H1 (cell line): ENCODE measurements around the gene RXRA. TPM values are rescaled to one million over a fixed set of nuclear protein-coding genes. Genes with fewer than 3 reads are reported as not detected.

Source experiments
- CTCF ChIA-PET: fragments of 300-600 bp; sonication (Branson Sonifier 250); formaldehyde crosslinking; loops from one replicate; lab custom pipeline; 2021; ENCODE audit not compliant: partially characterized antibody; lab: Charles Lee
- POLR2A ChIA-PET: fragments of 300-600 bp; sonication (Branson Sonifier 250); formaldehyde crosslinking; loops from one replicate; lab custom pipeline; 2021; ENCODE audit warnings: inconsistent platforms; ENCODE audit not compliant: partially characterized antibody; lab: Charles Lee
- DNase-seq, 2 experiments: peaks; one replicate each; pipeline versions ENCODE4 v3.0.0 to v3.0.0-alpha.2; 2010 to 2022; ENCODE audit warnings: low spot score in 2 of 2, low read depth in 1 of 2, mixed read lengths in 1 of 2
- FAIRE-seq: peaks from 2 replicates; lab custom pipeline; 2011; peaks lifted over from hg19 to GRCh38; lab: Jason Lieb, UNC
- H2AFZ ChIP-seq: 2 replicates; pipeline ENCODE4 v1.8.1; 2012; ENCODE audit warnings: low read length, inconsistent platforms
- H2AK5ac ChIP-seq: 2 replicates; pipeline ENCODE4 v1.6.1; 2013; ENCODE audit warnings: low read depth, low read length
- H2BK120ac ChIP-seq: replicated peaks from 2 replicates; pipeline ENCODE3; 2013; ENCODE audit warnings: low read depth, low read length, inconsistent platforms
- H2BK12ac ChIP-seq: 2 replicates; pipeline ENCODE4 v1.6.1; 2013; ENCODE audit warnings: low read depth, low read length
- H2BK15ac ChIP-seq: 2 replicates; pipeline ENCODE4 v1.6.1; 2013; ENCODE audit warnings: low read length
- H2BK20ac ChIP-seq: 2 replicates; pipeline ENCODE4 v1.6.1; 2013; ENCODE audit warnings: low read length
- H2BK5ac ChIP-seq: 2 replicates; pipeline ENCODE4 v1.6.1; 2013; ENCODE audit warnings: low read depth, low read length
- H3K14ac ChIP-seq: 2 replicates; pipeline ENCODE4 v1.6.1; 2013; ENCODE audit warnings: inconsistent platforms; ENCODE audit not compliant: insufficient read length
- H3K18ac ChIP-seq: 2 replicates; pipeline ENCODE4 v1.6.1; 2013; ENCODE audit warnings: low read length; ENCODE audit errors: extremely low read depth
- H3K23ac ChIP-seq: 2 replicates; pipeline ENCODE4 v1.6.1; 2013; ENCODE audit warnings: inconsistent platforms; ENCODE audit not compliant: insufficient read length
- H3K23me2 ChIP-seq: 2 replicates; pipeline ENCODE4 v1.6.1; 2013; ENCODE audit warnings: low read depth, low read length
- H3K27ac ChIP-seq: 2 replicates; pipeline ENCODE4 v1.6.1; 2011; ENCODE audit warnings: low read depth, low read length, inconsistent platforms
- H3K27me3 ChIP-seq, 4 experiments: replicated peaks in 1 of 4; 1 replicate in 1 of 4; 2 replicates in 3 of 4; pipeline versions ENCODE4 v1.6.1 to v1.8.1; 2011 to 2013; ENCODE audit warnings: low read length in 3 of 4, mild to moderate bottlenecking in 3 of 4, inconsistent platforms in 2 of 4, mixed read lengths in 2 of 4, moderate library complexity in 1 of 4; ENCODE audit not compliant: control insufficient read depth in 3 of 4, insufficient read depth in 3 of 4; ENCODE audit errors: extremely low read depth in 1 of 4
- H3K36me3 ChIP-seq, 4 experiments: 2 replicates each; pipeline versions ENCODE4 v1.6.1 to v1.8.1; 2011 to 2013; ENCODE audit warnings: mild to moderate bottlenecking in 4 of 4, low read length in 3 of 4, moderate library complexity in 2 of 4, control low read depth in 1 of 4, inconsistent platforms in 1 of 4; ENCODE audit not compliant: insufficient read depth in 4 of 4, control insufficient read depth in 2 of 4
- H3K4ac ChIP-seq: replicated peaks from 2 replicates; pipeline ENCODE3; 2013; ENCODE audit warnings: low read length, low read depth, mixed read lengths, inconsistent platforms; ENCODE audit not compliant: insufficient read length
- H3K4me1 ChIP-seq, 4 experiments: replicated peaks in 1 of 4; 1 replicate in 1 of 4; 2 replicates in 3 of 4; pipeline versions ENCODE4 v1.6.1 to v1.8.1; 2011 to 2013; ENCODE audit warnings: low read length in 3 of 4, inconsistent platforms in 2 of 4, mixed read lengths in 1 of 4; ENCODE audit not compliant: insufficient read depth in 4 of 4, control insufficient read depth in 3 of 4
- H3K4me2 ChIP-seq, 2 experiments: 2 replicates each; pipeline versions ENCODE4 v1.6.1 to v1.8.1; 2011 to 2013; ENCODE audit warnings: low read depth in 2 of 2, low read length in 2 of 2, control low read depth in 1 of 2, inconsistent platforms in 1 of 2, mild to moderate bottlenecking in 1 of 2; ENCODE audit not compliant: insufficient read depth in 1 of 2
- H3K4me3 ChIP-seq, 4 experiments: fragments of 200-600, 300-600 bp in 1 of 4; sonication (generic), shearing (Covaris generic), sonication (Bioruptor Twin) in 1 of 4; 2 replicates each; pipeline versions ENCODE4 v1.5.1 to v1.8.1; 2011 to 2016; ENCODE audit warnings: low read length in 4 of 4, low read depth in 3 of 4, control low read depth in 2 of 4, inconsistent platforms in 2 of 4, mild to moderate bottlenecking in 2 of 4, mixed read lengths in 1 of 4, moderate library complexity in 1 of 4; ENCODE audit not compliant: insufficient read depth in 2 of 4; ENCODE audit errors: extremely low read depth in 1 of 4
- H3K56ac ChIP-seq: replicated peaks from 2 replicates; pipeline ENCODE3; 2013; ENCODE audit warnings: low read depth, mild to moderate bottlenecking, mixed read lengths, low read length, inconsistent platforms; ENCODE audit not compliant: insufficient read length
- H3K79me1 ChIP-seq: 2 replicates; pipeline ENCODE4 v1.6.1; 2013; ENCODE audit warnings: low read depth, low read length, control low read depth
- H3K79me2 ChIP-seq, 2 experiments: 2 replicates each; pipeline versions ENCODE4 v1.6.1 to v1.8.1; 2012 to 2013; ENCODE audit warnings: low read length in 2 of 2, mild to moderate bottlenecking in 2 of 2, inconsistent platforms in 1 of 2; ENCODE audit not compliant: insufficient read depth in 2 of 2, control insufficient read depth in 1 of 2
- H3K9ac ChIP-seq, 4 experiments: replicated peaks in 1 of 4; 1 replicate in 1 of 4; 2 replicates in 3 of 4; pipeline versions ENCODE4 v1.6.1 to v1.8.1; 2011 to 2013; ENCODE audit warnings: low read depth in 3 of 4, low read length in 3 of 4, control low read depth in 2 of 4, mild to moderate bottlenecking in 2 of 4, moderate library complexity in 2 of 4, inconsistent platforms in 1 of 4; ENCODE audit errors: extremely low read depth in 1 of 4
- H3K9me3 ChIP-seq, 2 experiments: 2 replicates each; pipeline versions ENCODE4 v1.6.1 to v1.8.1; 2012 to 2013; ENCODE audit warnings: mild to moderate bottlenecking in 2 of 2, moderate library complexity in 2 of 2, control low read depth in 1 of 2, inconsistent platforms in 1 of 2, low read depth in 1 of 2, low read length in 1 of 2, mixed read lengths in 1 of 2; ENCODE audit not compliant: insufficient read depth in 2 of 2
- H4K20me1 ChIP-seq, 2 experiments: replicated peaks in 1 of 2; 2 replicates each; pipeline versions ENCODE3 to v1.8.1; 2011 to 2013; ENCODE audit warnings: inconsistent platforms in 2 of 2, low read length in 2 of 2, mild to moderate bottlenecking in 1 of 2; ENCODE audit not compliant: insufficient read depth in 2 of 2, control insufficient read depth in 1 of 2
- H4K5ac ChIP-seq: 2 replicates; pipeline ENCODE4 v1.6.1; 2013; ENCODE audit warnings: low read length, low read depth, mixed read lengths, inconsistent platforms; ENCODE audit not compliant: insufficient read length
- H4K8ac ChIP-seq: 2 replicates; pipeline ENCODE4 v1.8.0; 2013; ENCODE audit warnings: mild to moderate bottlenecking, moderate library complexity, low read length, inconsistent platforms; ENCODE audit not compliant: insufficient read depth; ENCODE audit errors: extremely low read depth
- H4K91ac ChIP-seq: replicated peaks from 2 replicates; pipeline ENCODE3; 2013; ENCODE audit warnings: low read length, mixed read lengths, inconsistent platforms; ENCODE audit not compliant: insufficient read length
- ATF2 ChIP-seq: IDR thresholded peaks from 2 replicates; pipeline ENCODE4 v1.6.1; 2012; ENCODE audit warnings: low read length, inconsistent platforms
- CHD1 ChIP-seq: IDR thresholded peaks from 2 replicates; pipeline ENCODE4 v1.6.1; 2012; ENCODE audit warnings: low read depth, low read length, improper control_type of control experiment
- KDM4A ChIP-seq: IDR thresholded peaks from one replicate; pipeline ENCODE4 v1.7.1; 2012; ENCODE audit warnings: low read depth, mild to moderate bottlenecking, moderate library complexity, low read length, inconsistent platforms; ENCODE audit not compliant: severe bottlenecking
- MAFK ChIP-seq: IDR thresholded peaks from 2 replicates; pipeline ENCODE4 v1.6.1; 2012; ENCODE audit warnings: low read depth, mild to moderate bottlenecking, improper control_type of control experiment, low read length
- MAX ChIP-seq: IDR thresholded peaks from 2 replicates; pipeline ENCODE4 v1.6.1; 2012; ENCODE audit warnings: inconsistent platforms
- SIRT6 ChIP-seq: IDR thresholded peaks from one replicate; pipeline ENCODE4 v1.7.1; 2012; ENCODE audit warnings: low read length, inconsistent platforms
- SP2 ChIP-seq: IDR thresholded peaks from 2 replicates; pipeline ENCODE4 v1.6.1; 2012; ENCODE audit warnings: mild to moderate bottlenecking, low read length, inconsistent platforms
- SRF ChIP-seq: IDR thresholded peaks from 2 replicates; pipeline ENCODE4 v1.6.1; 2011; ENCODE audit warnings: mild to moderate bottlenecking, low read depth, low read length, moderate library complexity
- TCF12 ChIP-seq: IDR thresholded peaks from 2 replicates; pipeline ENCODE4 v1.6.1; 2011; ENCODE audit warnings: low read depth, mild to moderate bottlenecking, low read length
- WGBS, 2 experiments: shearing (Covaris generic) in 1 of 2; methylation state at CpG; one replicate each; pipeline versions ENCODE4 v1.1.6 to v1.1.7; 2013 to 2015; ENCODE audit warnings: low lambda C conversion rate in 2 of 2, mixed read lengths in 2 of 2, inconsistent platforms in 1 of 2, low coverage in 1 of 2, missing lambda C conversion rate in 1 of 2; ENCODE audit not compliant: insufficient replicate concordance in 2 of 2, insufficient coverage in 1 of 2, insufficient read length in 1 of 2; ENCODE audit errors: extremely low coverage in 1 of 2, missing lambda C conversion rate in 1 of 2; 5-methylcytosine and 5-hydroxymethylcytosine counted together
- polyA plus RNA-seq, 7 experiments: library from polyadenylated mRNA; depleted of rRNA in 3 of 7; stranded (reverse) in 5 of 7; unstranded in 2 of 7; fragments of >200 nt in 5 of 7; fragments of 200-250 nt in 2 of 7; gene quantifications; 1 replicate in 5 of 7; 2 replicates in 1 of 7; 4 replicates in 1 of 7; pipeline versions ENCODE4 v1.2.1 to v1.2.3, GENCODE V29; 2011 to 2013; ENCODE audit warnings: missing spikeins in 2 of 7, mixed read lengths in 2 of 7
- total RNA-seq: library from RNA; stranded (reverse); fragmentation: NEBNext Ultra II Directional; extraction: Animal tissue kit (Norgen Biotek cat#: 25700); gene quantifications from 2 replicates; pipeline ENCODE4 v1.2.1, GENCODE V29; 2021

Gene RXRA
- total and polyA plus RNA-seq, 2 of the 8 experiments (the other 6 are each of a cell fraction or from before 2014, with no cell fraction given), result 9.8 to 29.4 TPM

GRCh38 chr9:134459164-134459563, 132.9 kb downstream of the RXRA start:
- H3K56ac ChIP-seq, result no peak overlapping the region
- no peak for TF ChIP-seq SP2
- no peak for TF ChIP-seq MAX
- TF ChIP-seq CHD1, result no peak
- TF ChIP-seq KDM4A, result no peak
- no peak for TF ChIP-seq SRF
- TF ChIP-seq ATF2, result no peak
- TF ChIP-seq MAFK, result no peak
- no peak for TF ChIP-seq SIRT6
- TF ChIP-seq TCF12, result no peak
- H3K18ac ChIP-seq, result no peak overlapping the region
- FAIRE-seq (no peak), DNase-seq (no peak)
- H2BK12ac ChIP-seq, result no peak overlapping the region
- no peak overlapping the region for H2BK20ac ChIP-seq
- H3K4me1 ChIP-seq, result no peaks in the 10 kb centered on the region
- H3K4me2 ChIP-seq, result no peak overlapping the region
- no peak overlapping the region for H4K5ac ChIP-seq
- no peaks in the 10 kb centered on the region for H3K27me3 ChIP-seq
- H2AK5ac ChIP-seq, result no peak overlapping the region
- no peak overlapping the region for H3K4me3 ChIP-seq
- no peak overlapping the region for H3K9ac ChIP-seq
- H3K79me2 ChIP-seq, result no peaks in the 10 kb centered on the region
- no peak overlapping the region for H2BK5ac ChIP-seq
- ChIA-PET CTCF (interaction anchor here (1.1 to 4.1 kb wide), 6 partner anchors 10 to 297 kb away, joined by 3 to 16 read pairs (median 3); no protein-coding TSS in a partner anchor), POLR2A (no interaction called here)
- H4K20me1 ChIP-seq, result no peaks in the 10 kb centered on the region
- H3K79me1 ChIP-seq, result no peaks in the 10 kb centered on the region
- H3K23ac ChIP-seq, result no peak overlapping the region
- no peak overlapping the region for H4K91ac ChIP-seq
- H2BK15ac ChIP-seq, result no peak overlapping the region
- H3K14ac ChIP-seq, result no peak overlapping the region
- no peak overlapping the region for H4K8ac ChIP-seq
- no peak overlapping the region for H2AFZ ChIP-seq
- H3K9me3 ChIP-seq, result no peaks in the 10 kb centered on the region; a peak in 1 of 4 replicates
- H3K36me3 ChIP-seq, result no peaks in the 10 kb centered on the region
- no peak overlapping the region for H3K4ac ChIP-seq
- H3K27ac ChIP-seq, result no peak overlapping the region
- no peak overlapping the region for H2BK120ac ChIP-seq
- no peaks in the 10 kb centered on the region for H3K23me2 ChIP-seq
- 91% methylated on average over 7 of the region's 9 CpGs; no CpG with 5 or more reads in 1 of the 2 experiments for WGBS, 2 experiments
